Liver (tissue), 9 donors: Measurements from ENCODE around the gene LRCH4. TPM values are rescaled to one million over a fixed set of nuclear protein-coding genes. Genes with fewer than 3 reads are reported as not detected.

ENCODE experiments used
- DNase-seq: peaks from one replicate; pipeline ENCODE4 v3.0.0-alpha.2; 2017; ENCODE audit warnings: low spot score
- H3K27ac ChIP-seq, 2 donors: one replicate each; pipeline ENCODE4 v1.7.0; 2013; ENCODE audit warnings: inconsistent platforms in 2 of 2, low read length in 2 of 2, control low read depth in 1 of 2, low read depth in 1 of 2, mild to moderate bottlenecking in 1 of 2
- H3K27me3 ChIP-seq, 4 donors: one replicate each; pipeline versions ENCODE4 v1.6.1 to v1.7.0; 2013; ENCODE audit warnings: low read length in 3 of 4, inconsistent platforms in 1 of 4, mild to moderate bottlenecking in 1 of 4, moderate library complexity in 1 of 4; ENCODE audit not compliant: control insufficient read depth in 4 of 4, insufficient read depth in 4 of 4
- H3K36me3 ChIP-seq, 4 donors: one replicate each; pipeline versions ENCODE4 v1.6.1 to v1.7.0; 2013; ENCODE audit warnings: low read length in 3 of 4, mild to moderate bottlenecking in 3 of 4, low read depth in 1 of 4, moderate library complexity in 1 of 4; ENCODE audit not compliant: control insufficient read depth in 4 of 4, insufficient read depth in 3 of 4
- H3K4me1 ChIP-seq, 4 donors: one replicate each; pipeline versions ENCODE4 v1.6.1 to v1.7.0; 2013; ENCODE audit warnings: low read length in 3 of 4, mild to moderate bottlenecking in 3 of 4, moderate library complexity in 1 of 4; ENCODE audit not compliant: control insufficient read depth in 4 of 4, insufficient read depth in 4 of 4
- H3K4me3 ChIP-seq, 3 donors: one replicate each; pipeline versions ENCODE4 v1.6.1 to v1.7.0; 2013; ENCODE audit warnings: low read length in 3 of 3, control low read depth in 1 of 3, low read depth in 1 of 3, mild to moderate bottlenecking in 1 of 3
- H3K9ac ChIP-seq, 2 donors: one replicate each; pipeline ENCODE4 v1.7.0; 2013; ENCODE audit warnings: low read length in 2 of 2, mild to moderate bottlenecking in 2 of 2, moderate library complexity in 2 of 2, control low read depth in 1 of 2, low read depth in 1 of 2
- H3K9me3 ChIP-seq, 4 donors: one replicate each; pipeline versions ENCODE4 v1.6.1 to v1.7.0; 2013; ENCODE audit warnings: low read length in 3 of 4; ENCODE audit not compliant: control insufficient read depth in 4 of 4
- FOXA1 ChIP-seq: IDR thresholded peaks from 2 replicates; pipeline ENCODE4 v1.6.1; 2016; ENCODE audit warnings: antibody characterized with exemption
- FOXA2 ChIP-seq: IDR thresholded peaks from 2 replicates; pipeline ENCODE4 v1.6.1; 2016; ENCODE audit warnings: antibody characterized with exemption
- GABPA ChIP-seq, 2 donors: IDR thresholded peaks in 1 of 2; conservative IDR thresholded peaks in 1 of 2; 2 replicates each; pipeline ENCODE4 v1.6.1; 2016; ENCODE audit warnings: antibody characterized with exemption in 2 of 2, mild to moderate bottlenecking in 1 of 2, moderate library complexity in 1 of 2
- HNF4A ChIP-seq, 2 donors: conservative IDR thresholded peaks; 2 replicates each; pipeline ENCODE4 v1.6.1; 2016; ENCODE audit warnings: antibody characterized with exemption in 2 of 2, mild to moderate bottlenecking in 2 of 2
- JUND ChIP-seq, 2 donors: IDR thresholded peaks; 2 replicates each; pipeline ENCODE4 v1.6.1; 2016; ENCODE audit warnings: antibody characterized with exemption in 2 of 2
- NR2F2 ChIP-seq: IDR thresholded peaks from 2 replicates; pipeline ENCODE4 v1.6.1; 2016; ENCODE audit warnings: antibody characterized with exemption
- RAD21 ChIP-seq, 2 donors: IDR thresholded peaks; 2 replicates each; pipeline ENCODE4 v1.6.1; 2016; ENCODE audit warnings: antibody characterized with exemption in 2 of 2, mild to moderate bottlenecking in 2 of 2
- RXRA ChIP-seq, 2 donors: IDR thresholded peaks; 2 replicates each; pipeline ENCODE4 v1.6.1; 2017 to 2018; ENCODE audit warnings: antibody characterized with exemption in 2 of 2, mild to moderate bottlenecking in 1 of 2
- SP1 ChIP-seq: IDR thresholded peaks from 2 replicates; pipeline ENCODE4 v1.6.1; 2018; ENCODE audit warnings: antibody characterized with exemption, mild to moderate bottlenecking
- TAF1 ChIP-seq: conservative IDR thresholded peaks from 2 replicates; pipeline ENCODE4 v1.6.1; 2016; ENCODE audit warnings: antibody characterized with exemption, mild to moderate bottlenecking
- YY1 ChIP-seq: IDR thresholded peaks from 2 replicates; pipeline ENCODE4 v1.6.1; 2016; ENCODE audit warnings: antibody characterized with exemption, mild to moderate bottlenecking
- ZBTB33 ChIP-seq: IDR thresholded peaks from 2 replicates; pipeline ENCODE4 v1.6.1; 2016; ENCODE audit warnings: antibody characterized with exemption
- WGBS: extraction: QIAGEN DNeasy Blood & Tissue Kit; methylation state at CpG from one replicate; pipeline ENCODE4 v1.1.7; 2013; 5-methylcytosine and 5-hydroxymethylcytosine counted together
- polyA plus RNA-seq, 2 donors: library from polyadenylated mRNA; stranded (reverse) in 1 of 2; unstranded in 1 of 2; fragments of 200-250 nt in 1 of 2; fragments of >200 nt in 1 of 2; fragmentation: Nextera tagmentation in 1 of 2; extraction: Ambion mirVana in 1 of 2; gene quantifications; one replicate each; pipeline versions ENCODE4 v1.2.1 to v1.2.3, GENCODE V29; 2013 to 2015
- total RNA-seq, 2 donors: library from RNA; depleted of rRNA; stranded (reverse); fragments of >200 nt; gene quantifications; one replicate each; pipeline ENCODE4 v1.2.3, GENCODE V29; 2014
- TF ChIP-seq, protein P1 (sequence below): IDR thresholded peaks from 2 replicates; pipeline ENCODE4 v1.6.1; 2016; ENCODE audit warnings: antibody characterized with exemption, mild to moderate bottlenecking
- donor health status: healthy.
- donor health status: healthy.
- donor health status: healthy.
- donor health status: healthy.
- donor health status: healthy.

Gene LRCH4
- total and polyA plus RNA-seq, 4 donors: 8.2 to 25.8 (median 13.0) TPM

GRCh38 chr7:100562195-100563099, 23.5 kb downstream of the LRCH4 start:
- 82% methylated on average over 26 of the region's 26 CpGs for whole genome bisulfite sequencing
- Histone ChIP-seq H3K27me3 (no peaks in the 10 kb centered on the region), H3K9me3 (no peaks in the 10 kb centered on the region), H3K4me3 (no peak overlapping the region), H3K9ac (no peak overlapping the region), H3K36me3 (peaks cover 13 to 31% (median 16%) of the 10 kb centered on the region in 4 donors), H3K4me1 (peaks cover 26 to 80% (median 62%) of the 10 kb centered on the region in 4 donors), H3K27ac (no peak overlapping the region)
- no peak for DNase-seq
- TF ChIP-seq HNF4A (conservative IDR thresholded peaks at IDR 0.05) (no peak), RXRA (IDR thresholded peaks at IDR 0.05) (no peak), YY1 (no peak), FOXA1 (no peak), RAD21 (IDR thresholded peaks at IDR 0.05) (no peak), TAF1 (no peak), ZBTB33 (no peak), SP1 (no peak), JUND (IDR thresholded peaks at IDR 0.05) (no peak)
- TF ChIP-seq, protein P1, sequence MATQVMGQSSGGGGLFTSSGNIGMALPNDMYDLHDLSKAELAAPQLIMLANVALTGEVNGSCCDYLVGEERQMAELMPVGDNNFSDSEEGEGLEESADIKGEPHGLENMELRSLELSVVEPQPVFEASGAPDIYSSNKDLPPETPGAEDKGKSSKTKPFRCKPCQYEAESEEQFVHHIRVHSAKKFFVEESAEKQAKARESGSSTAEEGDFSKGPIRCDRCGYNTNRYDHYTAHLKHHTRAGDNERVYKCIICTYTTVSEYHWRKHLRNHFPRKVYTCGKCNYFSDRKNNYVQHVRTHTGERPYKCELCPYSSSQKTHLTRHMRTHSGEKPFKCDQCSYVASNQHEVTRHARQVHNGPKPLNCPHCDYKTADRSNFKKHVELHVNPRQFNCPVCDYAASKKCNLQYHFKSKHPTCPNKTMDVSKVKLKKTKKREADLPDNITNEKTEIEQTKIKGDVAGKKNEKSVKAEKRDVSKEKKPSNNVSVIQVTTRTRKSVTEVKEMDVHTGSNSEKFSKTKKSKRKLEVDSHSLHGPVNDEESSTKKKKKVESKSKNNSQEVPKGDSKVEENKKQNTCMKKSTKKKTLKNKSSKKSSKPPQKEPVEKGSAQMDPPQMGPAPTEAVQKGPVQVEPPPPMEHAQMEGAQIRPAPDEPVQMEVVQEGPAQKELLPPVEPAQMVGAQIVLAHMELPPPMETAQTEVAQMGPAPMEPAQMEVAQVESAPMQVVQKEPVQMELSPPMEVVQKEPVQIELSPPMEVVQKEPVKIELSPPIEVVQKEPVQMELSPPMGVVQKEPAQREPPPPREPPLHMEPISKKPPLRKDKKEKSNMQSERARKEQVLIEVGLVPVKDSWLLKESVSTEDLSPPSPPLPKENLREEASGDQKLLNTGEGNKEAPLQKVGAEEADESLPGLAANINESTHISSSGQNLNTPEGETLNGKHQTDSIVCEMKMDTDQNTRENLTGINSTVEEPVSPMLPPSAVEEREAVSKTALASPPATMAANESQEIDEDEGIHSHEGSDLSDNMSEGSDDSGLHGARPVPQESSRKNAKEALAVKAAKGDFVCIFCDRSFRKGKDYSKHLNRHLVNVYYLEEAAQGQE: no peak

- H3K9ac ChIP-seq: no peak overlapping the region
- H3K9me3 ChIP-seq: no peaks in the 10 kb centered on the region
- no peaks in the 10 kb centered on the region for H3K27me3 ChIP-seq
- no peak overlapping the region for H3K4me3 ChIP-seq
- TF ChIP-seq FOXA1 (no peak), RAD21 (IDR thresholded peaks at IDR 0.05) (no peak), NR2F2 (no peak), TAF1 (no peak), SP1 (no peak), JUND (IDR thresholded peaks at IDR 0.05) (no peak), FOXA2 (no peak), GABPA (IDR thresholded peaks at IDR 0.05 in 1 of 2, conservative IDR thresholded peaks at IDR 0.05 in 1 of 2) (no peak), ZBTB33 (no peak)
- TF ChIP-seq, protein P1: no peak
- WGBS: 95% methylated on average over 12 of the region's 12 CpGs
- H3K4me1 ChIP-seq: peaks cover 19 to 72% (median 54%) of the 10 kb centered on the region in 4 donors
- H3K36me3 ChIP-seq: peaks cover 14 to 33% (median 18%) of the 10 kb centered on the region in 4 donors
- no peak overlapping the region for H3K27ac ChIP-seq
- no peak for DNase-seq
Measured at GRCh38 chr7:100561491-100562194, 24.3 kb downstream of the LRCH4 start.
